Effector CD4-positive, alpha-beta T cell (primary cell): Measurements from ENCODE around the gene RAD51B.

Experiments used
- DNase-seq: peaks from one replicate; pipeline ENCODE4 v3.0.0-alpha.2; 2020

RAD51B gene

GRCh38 chr14:68522510-68523325 is 703.1 kb downstream of the RAD51B start:
- DNase-seq: no peak

DNA sequence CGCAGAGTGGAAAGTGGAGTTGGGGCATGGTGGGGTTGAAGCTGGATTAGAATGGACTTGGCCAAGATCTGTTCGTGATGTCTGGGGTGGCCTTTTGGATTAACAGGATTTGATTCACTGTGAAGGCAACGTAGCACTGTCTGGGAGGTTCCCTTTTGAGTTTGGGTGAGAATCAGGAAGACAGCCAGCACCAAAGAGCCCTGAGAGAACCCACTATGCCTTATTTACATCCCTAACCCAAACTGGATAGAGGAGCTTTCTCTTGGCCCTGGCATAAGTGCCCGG is 703.7 kb downstream of the RAD51B start:
- DNase-seq: no peak

- no peak for DNase-seq
Observed at GRCh38 chr14:68523989-68524725, 704.6 kb downstream of the RAD51B start.

DNA sequence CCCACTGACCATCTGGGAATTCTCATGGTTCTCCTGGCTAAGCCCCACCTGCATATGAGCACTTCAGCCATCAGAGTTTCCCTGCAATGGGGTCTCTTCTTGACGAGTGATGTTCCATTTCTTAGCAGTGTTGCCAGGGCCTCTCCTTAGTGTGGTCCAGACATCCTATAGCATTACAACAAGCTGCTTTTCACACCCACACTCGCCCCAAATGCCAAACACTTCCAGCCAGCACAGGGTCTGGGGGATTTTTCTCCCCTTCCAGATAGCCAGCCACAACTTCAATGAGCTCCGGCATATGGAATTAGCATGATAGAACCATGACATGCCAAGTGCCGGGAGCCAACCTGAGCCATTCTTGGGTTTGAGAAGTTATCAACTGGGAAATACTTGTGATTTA is 705.9 kb downstream of the RAD51B start:
- no peak for DNase-seq

DNA sequence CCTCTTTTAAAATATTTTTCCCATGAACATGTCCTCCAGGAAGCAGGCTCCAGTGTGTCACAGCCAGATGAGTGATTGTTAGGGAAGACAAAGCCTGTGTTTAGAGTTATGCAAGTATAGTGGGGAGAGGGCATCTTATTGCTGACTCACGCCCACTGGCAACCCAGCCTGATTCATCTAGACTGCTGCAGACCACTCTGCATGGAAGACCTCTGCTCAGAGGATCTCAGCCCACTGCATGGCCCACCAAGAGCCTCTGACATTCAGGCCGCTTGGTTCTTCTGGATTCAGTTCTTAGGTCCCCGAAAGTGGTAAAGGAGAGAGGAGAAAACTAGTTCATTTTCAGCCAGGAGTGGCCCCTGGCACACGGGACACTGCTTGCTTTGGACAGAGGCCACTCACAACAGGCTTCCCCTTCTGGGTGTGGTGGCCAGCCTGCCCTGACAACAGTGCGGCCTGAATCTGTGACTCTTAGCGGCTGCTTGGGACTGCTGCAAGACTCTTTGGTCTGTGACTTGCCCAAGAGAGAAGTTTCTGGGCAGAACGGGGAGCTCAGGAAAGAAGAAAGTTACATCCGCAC is 707.0 kb downstream of the RAD51B start:
- no peak for DNase-seq

- no peak for DNase-seq
Observed at GRCh38 chr14:68527329-68527851, 707.8 kb downstream of the RAD51B start.

GRCh38 chr14:68528040-68528687 is 708.6 kb downstream of the RAD51B start:
- DNase-seq: no peak

DNA sequence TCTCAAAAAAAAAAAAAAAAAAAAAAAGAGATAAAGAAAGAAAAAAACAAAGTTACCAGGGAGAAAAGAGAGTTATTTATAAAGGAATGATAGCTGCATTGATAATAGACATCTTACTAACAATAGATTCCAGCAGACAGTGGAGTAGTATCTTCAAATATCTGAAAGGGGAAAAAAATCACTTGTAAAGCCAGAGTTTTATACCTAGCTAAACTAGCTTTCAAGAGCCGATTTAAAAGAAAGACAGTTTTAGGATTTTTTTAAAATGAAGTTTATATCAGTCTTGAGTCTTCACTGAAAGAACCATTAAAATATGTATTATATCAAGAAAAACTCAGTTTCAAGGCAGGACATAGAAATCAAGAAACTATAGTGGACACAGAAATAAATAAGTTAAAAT is 710.9 kb downstream of the RAD51B start:
- DNase-seq: no peak

DNA sequence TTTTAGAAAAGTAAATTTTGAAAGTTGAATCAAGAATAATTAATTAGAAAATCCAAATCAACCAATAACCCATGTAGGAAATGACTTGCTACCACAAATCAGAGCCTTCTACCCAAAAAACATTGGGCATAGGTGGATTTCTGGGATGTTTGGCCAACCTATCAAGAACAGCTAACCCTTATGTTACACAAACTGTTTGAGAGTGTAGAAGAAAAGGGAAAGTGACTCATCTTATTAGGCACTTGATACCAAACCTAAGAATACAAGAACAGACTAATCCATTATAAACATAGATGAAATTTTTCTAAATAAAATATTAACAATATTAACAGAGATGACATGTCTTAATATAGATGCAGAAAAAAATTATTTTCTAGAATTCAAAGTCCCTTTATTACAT is 712.9 kb downstream of the RAD51B start:
- no peak for DNase-seq

- no peak for DNase-seq
Observed at GRCh38 chr14:68534276-68534675, 714.7 kb downstream of the RAD51B start.

GRCh38 chr14:68535404-68536017 is 715.9 kb downstream of the RAD51B start:
- no peak for DNase-seq

DNA sequence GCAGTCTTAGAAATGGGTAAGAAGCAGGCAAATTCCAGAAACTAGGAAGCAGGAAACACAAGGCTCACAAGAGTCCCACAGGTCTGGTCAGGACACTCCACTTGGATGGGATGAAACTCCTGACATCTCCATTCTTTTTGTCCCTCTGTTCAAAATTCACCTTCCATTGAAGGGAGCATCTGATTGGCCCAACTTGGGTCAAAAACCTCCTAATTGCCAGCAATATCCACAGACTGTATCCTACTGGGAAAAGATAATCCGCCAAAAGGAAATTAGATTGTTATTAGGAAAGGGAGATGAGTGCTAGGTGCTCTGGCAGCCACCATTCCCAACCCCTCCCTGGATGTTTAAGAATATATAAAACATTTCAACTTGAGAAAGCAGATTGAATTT is 716.4 kb downstream of the RAD51B start:
- no peak for DNase-seq

DNA sequence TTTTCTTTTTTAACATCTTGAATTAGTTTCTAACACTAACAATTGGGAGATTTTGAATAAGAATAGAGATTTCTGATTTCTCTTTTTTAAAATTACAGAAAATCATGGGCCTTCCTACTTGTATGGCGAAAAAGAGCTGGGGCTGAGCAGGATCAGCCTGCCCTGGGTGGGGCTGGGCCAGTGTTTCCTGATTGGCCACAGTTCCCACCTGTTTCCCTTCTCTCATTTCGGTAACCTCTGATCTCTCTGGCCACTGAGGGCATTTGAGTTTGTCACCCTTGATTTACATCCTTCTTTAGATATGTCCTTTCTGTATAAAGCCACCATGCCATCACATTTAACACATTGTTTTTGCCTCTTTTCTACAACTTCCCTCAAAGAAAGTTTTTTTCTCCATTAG is 719.1 kb downstream of the RAD51B start:
- DNase-seq: no peak

DNA sequence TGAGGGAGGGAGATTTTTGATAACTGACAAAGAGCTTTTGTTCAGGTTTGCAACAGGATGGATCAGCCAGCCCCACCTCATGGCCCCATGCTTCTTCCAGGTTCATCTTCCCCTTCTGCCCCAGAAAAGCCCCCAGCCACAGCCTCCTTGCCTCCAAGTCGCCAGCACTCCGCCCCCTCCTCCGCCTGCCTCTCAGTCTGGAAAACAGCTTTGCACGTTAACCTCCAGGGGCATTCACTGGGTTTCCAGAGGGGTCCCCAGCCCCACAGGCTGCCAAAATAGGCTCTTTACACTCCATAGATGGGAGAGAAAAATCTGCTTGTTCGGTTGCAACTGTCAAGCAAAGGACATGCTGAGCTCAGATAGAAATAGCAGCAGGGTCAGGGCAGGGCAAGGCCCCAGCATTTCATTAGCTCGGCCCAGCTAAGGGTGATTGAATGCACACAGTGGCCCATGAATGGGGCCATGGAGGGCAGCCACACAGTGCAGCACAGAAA is 719.7 kb downstream of the RAD51B start:
- no peak for DNase-seq

- DNase-seq: no peak
Observed at GRCh38 chr14:68539789-68540188, 720.2 kb downstream of the RAD51B start.

DNA sequence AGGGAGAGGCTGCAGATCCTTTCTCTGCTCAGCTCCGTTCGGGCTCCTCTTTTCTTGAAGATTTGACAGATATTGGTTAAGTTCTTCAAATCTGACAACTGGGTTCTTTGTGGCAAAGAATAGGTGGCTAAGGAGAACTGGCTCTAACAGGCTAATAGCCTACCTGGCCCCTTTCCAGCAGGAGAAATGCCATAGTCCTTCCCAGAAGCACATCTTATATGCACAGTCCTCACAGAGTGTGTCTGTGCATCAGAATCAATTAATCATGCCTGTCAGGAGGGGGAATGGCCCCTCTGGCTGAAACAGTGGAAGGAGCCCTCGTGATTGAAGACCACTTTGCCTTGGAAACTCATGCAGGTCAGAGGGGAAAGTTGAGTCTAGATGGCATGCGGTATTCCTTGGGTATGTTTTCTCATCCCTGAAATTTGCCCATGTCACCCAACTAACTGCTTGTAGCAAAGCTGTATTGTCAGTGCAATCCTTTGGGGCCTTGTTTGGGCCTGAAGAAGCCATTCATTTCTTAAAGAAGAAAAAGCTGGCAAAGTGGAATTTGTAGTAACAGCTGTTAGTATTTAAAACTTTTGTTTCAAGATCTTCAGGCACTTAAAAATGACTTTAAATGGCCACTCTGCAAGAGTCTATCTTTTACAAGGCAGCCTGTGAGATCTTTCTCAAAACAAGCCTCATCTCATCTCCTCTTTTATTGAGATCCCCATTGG is 721.8 kb downstream of the RAD51B start:
- no peak for DNase-seq

DNA sequence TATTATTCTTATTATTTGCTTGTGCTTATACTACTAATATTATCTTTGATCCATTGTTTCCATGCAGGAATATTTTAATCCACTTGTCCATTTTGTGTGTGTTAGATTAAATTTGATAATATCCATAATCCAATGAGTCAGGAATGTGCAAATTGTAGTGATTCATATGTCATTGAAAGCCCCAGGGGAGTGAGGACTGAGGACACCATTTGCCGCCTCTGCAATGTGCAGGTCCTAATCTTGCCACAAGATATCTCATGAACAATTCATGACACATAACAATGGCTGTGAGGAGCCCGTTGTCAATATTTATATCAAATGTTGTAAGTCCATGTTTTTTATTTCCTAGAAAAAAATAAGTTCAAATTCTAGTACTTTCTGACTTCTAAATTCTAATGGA is 722.8 kb downstream of the RAD51B start:
- DNase-seq: no peak

- DNase-seq: no peak
Observed at GRCh38 chr14:68543516-68543915, 723.9 kb downstream of the RAD51B start.

- DNase-seq: no peak
Observed at GRCh38 chr14:68544081-68544892, 724.7 kb downstream of the RAD51B start.

DNA sequence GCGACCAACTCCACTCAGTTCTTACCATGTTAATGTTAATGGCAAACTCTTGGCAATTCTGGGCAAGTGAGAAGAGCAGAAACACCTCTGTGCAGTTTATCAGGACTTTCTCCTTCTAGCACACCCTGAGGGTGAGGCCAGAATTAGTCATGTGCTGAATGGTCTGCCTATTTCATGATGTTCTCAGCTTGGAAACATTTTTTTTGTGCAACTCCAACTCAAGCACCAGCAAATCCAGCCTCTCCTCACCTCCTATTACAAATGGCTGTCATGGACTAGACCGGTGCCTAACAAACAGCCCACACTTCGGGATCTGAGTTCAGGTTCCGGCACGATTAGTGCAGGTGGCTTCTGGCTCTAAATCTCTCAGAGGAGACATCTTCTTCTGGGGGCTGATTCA is 727.3 kb downstream of the RAD51B start:
- no peak for DNase-seq
